ENCODE data around the gene BAG3. TPM values are rescaled to one million over a fixed set of nuclear protein-coding genes. Genes with fewer than 3 reads are reported as not detected.

BAG3 gene
- total and polyA plus RNA-seq, 2 of the 8 experiments (the other 6 are each of a cell fraction or from before 2014, with no cell fraction given), result 3.5 to 13.3 TPM

- TF ChIP-seq, protein P1, sequence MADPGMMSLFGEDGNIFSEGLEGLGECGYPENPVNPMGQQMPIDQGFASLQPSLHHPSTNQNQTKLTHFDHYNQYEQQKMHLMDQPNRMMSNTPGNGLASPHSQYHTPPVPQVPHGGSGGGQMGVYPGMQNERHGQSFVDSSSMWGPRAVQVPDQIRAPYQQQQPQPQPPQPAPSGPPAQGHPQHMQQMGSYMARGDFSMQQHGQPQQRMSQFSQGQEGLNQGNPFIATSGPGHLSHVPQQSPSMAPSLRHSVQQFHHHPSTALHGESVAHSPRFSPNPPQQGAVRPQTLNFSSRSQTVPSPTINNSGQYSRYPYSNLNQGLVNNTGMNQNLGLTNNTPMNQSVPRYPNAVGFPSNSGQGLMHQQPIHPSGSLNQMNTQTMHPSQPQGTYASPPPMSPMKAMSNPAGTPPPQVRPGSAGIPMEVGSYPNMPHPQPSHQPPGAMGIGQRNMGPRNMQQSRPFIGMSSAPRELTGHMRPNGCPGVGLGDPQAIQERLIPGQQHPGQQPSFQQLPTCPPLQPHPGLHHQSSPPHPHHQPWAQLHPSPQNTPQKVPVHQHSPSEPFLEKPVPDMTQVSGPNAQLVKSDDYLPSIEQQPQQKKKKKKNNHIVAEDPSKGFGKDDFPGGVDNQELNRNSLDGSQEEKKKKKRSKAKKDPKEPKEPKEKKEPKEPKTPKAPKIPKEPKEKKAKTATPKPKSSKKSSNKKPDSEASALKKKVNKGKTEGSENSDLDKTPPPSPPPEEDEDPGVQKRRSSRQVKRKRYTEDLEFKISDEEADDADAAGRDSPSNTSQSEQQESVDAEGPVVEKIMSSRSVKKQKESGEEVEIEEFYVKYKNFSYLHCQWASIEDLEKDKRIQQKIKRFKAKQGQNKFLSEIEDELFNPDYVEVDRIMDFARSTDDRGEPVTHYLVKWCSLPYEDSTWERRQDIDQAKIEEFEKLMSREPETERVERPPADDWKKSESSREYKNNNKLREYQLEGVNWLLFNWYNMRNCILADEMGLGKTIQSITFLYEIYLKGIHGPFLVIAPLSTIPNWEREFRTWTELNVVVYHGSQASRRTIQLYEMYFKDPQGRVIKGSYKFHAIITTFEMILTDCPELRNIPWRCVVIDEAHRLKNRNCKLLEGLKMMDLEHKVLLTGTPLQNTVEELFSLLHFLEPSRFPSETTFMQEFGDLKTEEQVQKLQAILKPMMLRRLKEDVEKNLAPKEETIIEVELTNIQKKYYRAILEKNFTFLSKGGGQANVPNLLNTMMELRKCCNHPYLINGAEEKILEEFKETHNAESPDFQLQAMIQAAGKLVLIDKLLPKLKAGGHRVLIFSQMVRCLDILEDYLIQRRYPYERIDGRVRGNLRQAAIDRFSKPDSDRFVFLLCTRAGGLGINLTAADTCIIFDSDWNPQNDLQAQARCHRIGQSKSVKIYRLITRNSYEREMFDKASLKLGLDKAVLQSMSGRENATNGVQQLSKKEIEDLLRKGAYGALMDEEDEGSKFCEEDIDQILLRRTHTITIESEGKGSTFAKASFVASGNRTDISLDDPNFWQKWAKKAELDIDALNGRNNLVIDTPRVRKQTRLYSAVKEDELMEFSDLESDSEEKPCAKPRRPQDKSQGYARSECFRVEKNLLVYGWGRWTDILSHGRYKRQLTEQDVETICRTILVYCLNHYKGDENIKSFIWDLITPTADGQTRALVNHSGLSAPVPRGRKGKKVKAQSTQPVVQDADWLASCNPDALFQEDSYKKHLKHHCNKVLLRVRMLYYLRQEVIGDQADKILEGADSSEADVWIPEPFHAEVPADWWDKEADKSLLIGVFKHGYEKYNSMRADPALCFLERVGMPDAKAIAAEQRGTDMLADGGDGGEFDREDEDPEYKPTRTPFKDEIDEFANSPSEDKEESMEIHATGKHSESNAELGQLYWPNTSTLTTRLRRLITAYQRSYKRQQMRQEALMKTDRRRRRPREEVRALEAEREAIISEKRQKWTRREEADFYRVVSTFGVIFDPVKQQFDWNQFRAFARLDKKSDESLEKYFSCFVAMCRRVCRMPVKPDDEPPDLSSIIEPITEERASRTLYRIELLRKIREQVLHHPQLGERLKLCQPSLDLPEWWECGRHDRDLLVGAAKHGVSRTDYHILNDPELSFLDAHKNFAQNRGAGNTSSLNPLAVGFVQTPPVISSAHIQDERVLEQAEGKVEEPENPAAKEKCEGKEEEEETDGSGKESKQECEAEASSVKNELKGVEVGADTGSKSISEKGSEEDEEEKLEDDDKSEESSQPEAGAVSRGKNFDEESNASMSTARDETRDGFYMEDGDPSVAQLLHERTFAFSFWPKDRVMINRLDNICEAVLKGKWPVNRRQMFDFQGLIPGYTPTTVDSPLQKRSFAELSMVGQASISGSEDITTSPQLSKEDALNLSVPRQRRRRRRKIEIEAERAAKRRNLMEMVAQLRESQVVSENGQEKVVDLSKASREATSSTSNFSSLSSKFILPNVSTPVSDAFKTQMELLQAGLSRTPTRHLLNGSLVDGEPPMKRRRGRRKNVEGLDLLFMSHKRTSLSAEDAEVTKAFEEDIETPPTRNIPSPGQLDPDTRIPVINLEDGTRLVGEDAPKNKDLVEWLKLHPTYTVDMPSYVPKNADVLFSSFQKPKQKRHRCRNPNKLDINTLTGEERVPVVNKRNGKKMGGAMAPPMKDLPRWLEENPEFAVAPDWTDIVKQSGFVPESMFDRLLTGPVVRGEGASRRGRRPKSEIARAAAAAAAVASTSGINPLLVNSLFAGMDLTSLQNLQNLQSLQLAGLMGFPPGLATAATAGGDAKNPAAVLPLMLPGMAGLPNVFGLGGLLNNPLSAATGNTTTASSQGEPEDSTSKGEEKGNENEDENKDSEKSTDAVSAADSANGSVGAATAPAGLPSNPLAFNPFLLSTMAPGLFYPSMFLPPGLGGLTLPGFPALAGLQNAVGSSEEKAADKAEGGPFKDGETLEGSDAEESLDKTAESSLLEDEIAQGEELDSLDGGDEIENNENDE (IDR thresholded peaks at IDR 0.05; ENCODE audit: insufficient replicate concordance, low read length), result no peak
- TF ChIP-seq ZNF274 (IDR thresholded peaks at IDR 0.05; ENCODE audit: borderline replicate concordance, extremely low read depth, low read length), result no peak
- TF ChIP-seq, protein P2, sequence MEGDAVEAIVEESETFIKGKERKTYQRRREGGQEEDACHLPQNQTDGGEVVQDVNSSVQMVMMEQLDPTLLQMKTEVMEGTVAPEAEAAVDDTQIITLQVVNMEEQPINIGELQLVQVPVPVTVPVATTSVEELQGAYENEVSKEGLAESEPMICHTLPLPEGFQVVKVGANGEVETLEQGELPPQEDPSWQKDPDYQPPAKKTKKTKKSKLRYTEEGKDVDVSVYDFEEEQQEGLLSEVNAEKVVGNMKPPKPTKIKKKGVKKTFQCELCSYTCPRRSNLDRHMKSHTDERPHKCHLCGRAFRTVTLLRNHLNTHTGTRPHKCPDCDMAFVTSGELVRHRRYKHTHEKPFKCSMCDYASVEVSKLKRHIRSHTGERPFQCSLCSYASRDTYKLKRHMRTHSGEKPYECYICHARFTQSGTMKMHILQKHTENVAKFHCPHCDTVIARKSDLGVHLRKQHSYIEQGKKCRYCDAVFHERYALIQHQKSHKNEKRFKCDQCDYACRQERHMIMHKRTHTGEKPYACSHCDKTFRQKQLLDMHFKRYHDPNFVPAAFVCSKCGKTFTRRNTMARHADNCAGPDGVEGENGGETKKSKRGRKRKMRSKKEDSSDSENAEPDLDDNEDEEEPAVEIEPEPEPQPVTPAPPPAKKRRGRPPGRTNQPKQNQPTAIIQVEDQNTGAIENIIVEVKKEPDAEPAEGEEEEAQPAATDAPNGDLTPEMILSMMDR (IDR thresholded peaks at IDR 0.05; ENCODE audit: control extremely low read depth in 1 of 3, insufficient read depth in 1 of 3, low read depth in 1 of 3, low read length in 3 of 3), result peak; percentile 77 to 96 (median 87)
These were observed 6.9 kb upstream of the BAG3 start (continued) for GRCh38 chr10:119644205-119644814.

All from H1 (cell line).